Vagina (tissue), 2 donors: ENCODE results near the gene DHCR7.

Experiments used
- POLR2A ChIP-seq, 2 donors: fragments of 450-650 bp; IDR thresholded peaks; one replicate each; pipeline ENCODE4 v1.6.1; 2017; ENCODE audit warnings: antibody characterized with exemption in 2 of 2, mild to moderate bottlenecking in 2 of 2, moderate library complexity in 2 of 2
- TF ChIP-seq, protein P1 (sequence below), 3 experiments: fragments of 450-650 bp in 2 of 3; fragments of 200-600 bp in 1 of 3; sonication (generic) in 1 of 3; IDR thresholded peaks; one replicate each; pipeline ENCODE4 v1.5.1; 2017 to 2019; ENCODE audit warnings: antibody characterized with exemption in 3 of 3, mild to moderate bottlenecking in 2 of 3, moderate library complexity in 2 of 3

DNA sequence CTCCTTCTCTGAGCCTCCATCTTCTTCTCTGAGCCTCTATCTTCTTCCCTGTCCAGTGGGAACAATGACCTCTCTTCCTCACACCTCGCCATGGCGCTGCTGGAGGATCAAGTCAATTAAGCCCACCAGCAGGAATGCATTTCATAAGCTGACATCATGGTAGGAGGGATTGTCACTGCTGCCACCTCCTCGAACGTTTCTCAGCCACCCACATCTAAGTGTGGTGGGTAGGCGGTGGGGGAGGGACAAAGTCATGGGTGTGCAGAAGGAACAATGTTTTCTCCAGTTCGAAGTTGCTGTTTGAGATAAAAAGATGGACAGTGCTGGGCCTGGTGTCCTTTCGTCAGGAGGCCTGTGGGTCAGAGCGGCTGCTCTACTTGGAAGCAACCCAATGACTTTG is 44.0 kb downstream of the DHCR7 start:
- TF ChIP-seq, protein P1, sequence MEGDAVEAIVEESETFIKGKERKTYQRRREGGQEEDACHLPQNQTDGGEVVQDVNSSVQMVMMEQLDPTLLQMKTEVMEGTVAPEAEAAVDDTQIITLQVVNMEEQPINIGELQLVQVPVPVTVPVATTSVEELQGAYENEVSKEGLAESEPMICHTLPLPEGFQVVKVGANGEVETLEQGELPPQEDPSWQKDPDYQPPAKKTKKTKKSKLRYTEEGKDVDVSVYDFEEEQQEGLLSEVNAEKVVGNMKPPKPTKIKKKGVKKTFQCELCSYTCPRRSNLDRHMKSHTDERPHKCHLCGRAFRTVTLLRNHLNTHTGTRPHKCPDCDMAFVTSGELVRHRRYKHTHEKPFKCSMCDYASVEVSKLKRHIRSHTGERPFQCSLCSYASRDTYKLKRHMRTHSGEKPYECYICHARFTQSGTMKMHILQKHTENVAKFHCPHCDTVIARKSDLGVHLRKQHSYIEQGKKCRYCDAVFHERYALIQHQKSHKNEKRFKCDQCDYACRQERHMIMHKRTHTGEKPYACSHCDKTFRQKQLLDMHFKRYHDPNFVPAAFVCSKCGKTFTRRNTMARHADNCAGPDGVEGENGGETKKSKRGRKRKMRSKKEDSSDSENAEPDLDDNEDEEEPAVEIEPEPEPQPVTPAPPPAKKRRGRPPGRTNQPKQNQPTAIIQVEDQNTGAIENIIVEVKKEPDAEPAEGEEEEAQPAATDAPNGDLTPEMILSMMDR (IDR thresholded peaks at IDR 0.05): no peak
- TF ChIP-seq POLR2A (IDR thresholded peaks at IDR 0.05): no peak
